Measurements from ENCODE around the gene IFI44.
A peak's percentile ranks its signal among the peaks of the same experiment; 100 is the strongest.

The IFI44 gene

DNA sequence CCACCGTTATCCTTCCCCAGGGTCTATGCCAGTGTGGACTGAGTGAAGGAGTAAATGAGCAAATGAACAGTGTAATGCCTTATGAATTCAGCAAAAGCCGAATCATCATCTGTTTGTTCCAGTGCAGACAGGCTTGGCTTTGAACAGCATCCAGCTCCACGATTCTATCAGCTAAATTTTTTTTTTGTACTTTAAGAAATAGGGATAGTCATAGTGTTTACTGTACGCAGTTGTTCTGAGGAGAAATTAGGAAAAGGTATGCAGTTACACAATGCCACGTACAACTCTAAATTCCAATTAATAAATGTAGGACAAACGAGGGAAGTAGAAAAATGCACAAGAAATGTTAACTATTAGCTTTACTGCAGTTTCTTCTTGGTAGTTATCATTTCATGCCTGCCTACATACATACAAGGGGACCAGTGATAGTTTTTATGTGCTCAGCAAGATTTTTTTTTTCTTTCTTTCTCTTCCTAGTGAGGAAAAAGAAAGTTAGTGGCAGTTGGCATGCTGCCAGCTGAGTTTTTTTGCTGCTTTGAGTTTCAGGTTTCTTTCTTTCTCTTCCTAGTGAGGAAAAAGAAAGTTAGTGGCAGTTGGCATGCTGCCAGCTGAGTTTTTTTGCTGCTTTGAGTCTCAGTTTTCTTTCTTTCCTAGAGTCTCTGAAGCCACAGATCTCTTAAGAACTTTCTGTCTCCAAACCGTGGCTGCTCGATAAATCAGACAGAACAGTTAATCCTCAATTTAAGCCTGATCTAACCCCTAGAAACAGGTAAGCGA lies 29.6 kb upstream of the IFI44 start, which contains the start of gene IFI44L:
TSS of gene IFI44L (plus strand) at position 646 of the 777 bp plus-strand sequence. CDS start 7,468 bp downstream, outside the sequence.
- Histone ChIP-seq H3K79me2 (ENCODE audit: control insufficient read depth, insufficient read depth, low read length, unreplicated experiment) (peaks cover 46% of the 10 kb centered on the region), H3K36me3 (ENCODE audit: insufficient read depth, low read length) (peaks cover 33% of the 10 kb centered on the region), H2AFZ (ENCODE audit: low read length, unreplicated experiment) (peak within 1 kb of the TSS; percentile 49), H3K4me3 (ENCODE audit: low read depth, low read length) (peak within 1 kb of the TSS; percentile 87), H3K4me1 (ENCODE audit: control insufficient read depth, insufficient read depth, low read length, unreplicated experiment) (peaks cover 48% of the 10 kb centered on the region), H3K27me3 (ENCODE audit: insufficient read depth, low read length) (no peaks in the 10 kb centered on the region), H3K27ac (ENCODE audit: low read depth, low read length) (peak within 1 kb of the TSS; percentile 97)

DNA sequence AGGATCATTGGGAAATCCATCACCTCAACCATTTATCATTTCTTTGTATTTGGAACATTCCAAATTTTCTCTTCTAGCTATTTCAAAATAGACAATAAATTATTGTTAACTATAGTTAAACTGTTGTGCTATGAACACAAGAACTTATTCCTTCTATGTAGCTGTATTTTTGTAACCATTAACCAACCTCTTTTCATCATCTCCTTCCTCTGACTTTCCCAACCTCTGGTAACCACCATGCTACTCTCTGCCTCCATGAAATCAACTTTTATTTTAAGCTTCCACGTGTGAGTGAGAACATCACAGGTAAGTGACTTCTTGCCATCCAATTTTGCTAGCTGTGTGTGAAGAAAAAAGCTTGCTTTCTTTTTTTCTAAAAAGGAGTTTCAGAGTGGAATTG lies 29.0 kb upstream of the IFI44 start:
- Histone ChIP-seq H3K27ac (ENCODE audit: low read depth, low read length) (peak overlapping the region; percentile 97), H3K36me3 (ENCODE audit: insufficient read depth, low read length) (peaks cover 37% of the 10 kb centered on the region), H2AFZ (ENCODE audit: low read length, unreplicated experiment) (peak overlapping the region; percentile 8), H3K4me1 (ENCODE audit: control insufficient read depth, insufficient read depth, low read length, unreplicated experiment) (peaks cover 48% of the 10 kb centered on the region), H3K79me2 (ENCODE audit: control insufficient read depth, insufficient read depth, low read length, unreplicated experiment) (peaks cover 52% of the 10 kb centered on the region), H3K4me3 (ENCODE audit: low read depth, low read length) (peak overlapping the region; percentile 87), H3K27me3 (ENCODE audit: insufficient read depth, low read length) (no peaks in the 10 kb centered on the region)

- Histone ChIP-seq H3K79me2 (ENCODE audit: control insufficient read depth, insufficient read depth, low read length, unreplicated experiment) (peaks cover 70% of the 10 kb centered on the region), H2AFZ (ENCODE audit: low read length, unreplicated experiment) (no peak overlapping the region), H3K27me3 (ENCODE audit: insufficient read depth, low read length) (no peaks in the 10 kb centered on the region), H3K27ac (ENCODE audit: low read depth, low read length) (peak overlapping the region; percentile 97), H3K4me1 (ENCODE audit: control insufficient read depth, insufficient read depth, low read length, unreplicated experiment) (peaks cover 41% of the 10 kb centered on the region), H3K36me3 (ENCODE audit: insufficient read depth, low read length) (peaks cover 37% of the 10 kb centered on the region), H3K4me3 (ENCODE audit: low read depth, low read length) (peak overlapping the region; percentile 87)
Measured at GRCh38 chr1:78622548-78622947, 27.1 kb upstream of the IFI44 start.

DNA sequence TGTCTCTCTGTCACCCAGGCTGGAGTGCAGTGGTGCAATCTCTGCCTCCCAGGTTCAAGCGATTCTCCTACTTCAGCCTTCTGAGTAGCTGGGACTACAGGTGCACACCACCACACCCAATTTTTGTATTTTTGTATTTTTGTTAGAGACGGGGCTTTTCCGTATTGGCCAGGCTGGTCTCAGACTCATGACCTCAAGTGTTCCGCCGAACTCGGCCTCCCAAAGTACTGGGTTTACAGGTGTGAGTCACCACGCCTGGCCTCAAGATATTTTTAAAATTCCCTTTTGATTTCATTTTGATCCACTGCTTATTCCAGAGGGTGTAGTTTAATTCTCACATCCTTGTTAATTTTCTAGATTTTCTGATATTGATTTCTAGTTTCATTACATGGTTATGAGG lies 25.6 kb upstream of the IFI44 start:
- Histone ChIP-seq H3K79me2 (ENCODE audit: control insufficient read depth, insufficient read depth, low read length, unreplicated experiment) (peaks cover 85% of the 10 kb centered on the region), H3K4me1 (ENCODE audit: control insufficient read depth, insufficient read depth, low read length, unreplicated experiment) (peaks cover 40% of the 10 kb centered on the region), H3K4me3 (ENCODE audit: low read depth, low read length) (peak overlapping the region; percentile 87), H3K36me3 (ENCODE audit: insufficient read depth, low read length) (peaks cover 51% of the 10 kb centered on the region), H3K27ac (ENCODE audit: low read depth, low read length) (no peak overlapping the region; the same call in 1 of the 2 replicates), H3K27me3 (ENCODE audit: insufficient read depth, low read length) (no peaks in the 10 kb centered on the region), H2AFZ (ENCODE audit: low read length, unreplicated experiment) (no peak overlapping the region)

GRCh38 chr1:78627321-78627720 lies 22.3 kb upstream of the IFI44 start:
- peaks cover 72% of the 10 kb centered on the region for H3K36me3 ChIP-seq (ENCODE audit: insufficient read depth, low read length)
- no peak overlapping the region for H2AFZ ChIP-seq (ENCODE audit: low read length, unreplicated experiment)
- H3K79me2 ChIP-seq (ENCODE audit: control insufficient read depth, insufficient read depth, low read length, unreplicated experiment) = peaks cover 98% of the 10 kb centered on the region
- no peaks in the 10 kb centered on the region for H3K27me3 ChIP-seq (ENCODE audit: insufficient read depth, low read length)
- peak overlapping the region; percentile 87 for H3K4me3 ChIP-seq (ENCODE audit: low read depth, low read length)
- peaks cover 40% of the 10 kb centered on the region for H3K4me1 ChIP-seq (ENCODE audit: control insufficient read depth, insufficient read depth, low read length, unreplicated experiment)
- H3K27ac ChIP-seq (ENCODE audit: low read depth, low read length) = no peak overlapping the region

- Histone ChIP-seq H3K79me2 (ENCODE audit: control insufficient read depth, insufficient read depth, low read length, unreplicated experiment) (peaks cover 89% of the 10 kb centered on the region), H3K27ac (ENCODE audit: low read depth, low read length) (no peak overlapping the region), H3K27me3 (ENCODE audit: insufficient read depth, low read length) (no peaks in the 10 kb centered on the region), H2AFZ (ENCODE audit: low read length, unreplicated experiment) (no peak overlapping the region), H3K4me3 (ENCODE audit: low read depth, low read length) (no peak overlapping the region), H3K4me1 (ENCODE audit: control insufficient read depth, insufficient read depth, low read length, unreplicated experiment) (peaks cover 29% of the 10 kb centered on the region), H3K36me3 (ENCODE audit: insufficient read depth, low read length) (peaks cover 70% of the 10 kb centered on the region)
Measured at GRCh38 chr1:78630600-78630999, 19.0 kb upstream of the IFI44 start.

DNA sequence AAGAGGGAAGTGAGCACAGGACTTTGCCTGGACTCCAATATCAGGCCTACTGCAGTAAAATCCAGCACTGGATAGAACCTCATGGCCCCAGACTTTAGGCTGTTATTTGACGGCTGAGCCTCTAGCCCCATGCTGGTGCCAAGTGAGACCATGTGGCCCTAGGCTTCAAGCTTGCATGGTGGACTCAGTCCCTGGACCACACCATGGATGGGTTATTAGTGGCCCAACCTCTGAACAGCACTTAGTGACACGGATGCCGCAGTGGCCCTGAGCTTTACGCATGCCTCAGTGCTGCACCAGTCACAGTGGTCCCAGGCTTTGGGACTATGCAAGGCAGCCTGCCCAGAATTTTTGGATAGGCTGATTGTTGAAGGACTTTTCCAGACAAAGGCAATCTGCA lies 16.4 kb upstream of the IFI44 start:
- H3K79me2 ChIP-seq (ENCODE audit: control insufficient read depth, insufficient read depth, low read length, unreplicated experiment) = peaks cover 87% of the 10 kb centered on the region
- H2AFZ ChIP-seq (ENCODE audit: low read length, unreplicated experiment) = no peak overlapping the region
- peaks cover 16% of the 10 kb centered on the region for H3K4me1 ChIP-seq (ENCODE audit: control insufficient read depth, insufficient read depth, low read length, unreplicated experiment)
- H3K27me3 ChIP-seq (ENCODE audit: insufficient read depth, low read length) = no peaks in the 10 kb centered on the region
- H3K36me3 ChIP-seq (ENCODE audit: insufficient read depth, low read length) = peaks cover 88% of the 10 kb centered on the region
- no peak overlapping the region for H3K27ac ChIP-seq (ENCODE audit: low read depth, low read length)
- no peak overlapping the region for H3K4me3 ChIP-seq (ENCODE audit: low read depth, low read length)

- Histone ChIP-seq H3K27me3 (ENCODE audit: insufficient read depth, low read length) (no peaks in the 10 kb centered on the region), H3K79me2 (ENCODE audit: control insufficient read depth, insufficient read depth, low read length, unreplicated experiment) (peaks cover 34% of the 10 kb centered on the region), H3K4me3 (ENCODE audit: low read depth, low read length) (no peak overlapping the region), H2AFZ (ENCODE audit: low read length, unreplicated experiment) (no peak overlapping the region), H3K4me1 (ENCODE audit: control insufficient read depth, insufficient read depth, low read length, unreplicated experiment) (no peaks in the 10 kb centered on the region), H3K27ac (ENCODE audit: low read depth, low read length) (no peak overlapping the region), H3K36me3 (ENCODE audit: insufficient read depth, low read length) (peaks cover 96% of the 10 kb centered on the region)
Measured at GRCh38 chr1:78640462-78640861, 9.2 kb upstream of the IFI44 start.

DNA sequence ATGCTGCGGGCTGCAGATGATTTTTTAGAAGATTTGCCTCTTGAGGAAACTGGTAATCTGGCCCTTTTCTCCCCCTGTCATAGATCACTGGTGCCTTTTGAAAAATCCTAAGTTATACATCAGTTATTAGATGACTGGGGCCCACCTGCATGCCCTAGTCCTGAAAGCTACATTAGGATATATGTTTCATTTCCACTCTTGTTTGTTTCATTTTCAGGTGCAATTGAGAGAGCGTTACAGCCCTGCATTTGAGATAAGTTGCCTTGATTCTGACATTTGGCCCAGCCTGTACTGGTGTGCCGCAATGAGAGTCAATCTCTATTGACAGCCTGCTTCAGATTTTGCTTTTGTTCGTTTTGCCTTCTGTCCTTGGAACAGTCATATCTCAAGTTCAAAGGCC lies 8.1 kb upstream of the IFI44 start:
- Histone ChIP-seq H3K4me1 (ENCODE audit: control insufficient read depth, insufficient read depth, low read length, unreplicated experiment) (no peaks in the 10 kb centered on the region), H3K27ac (ENCODE audit: low read depth, low read length) (no peak overlapping the region), H3K4me3 (ENCODE audit: low read depth, low read length) (no peak overlapping the region), H3K79me2 (ENCODE audit: control insufficient read depth, insufficient read depth, low read length, unreplicated experiment) (peaks cover 25% of the 10 kb centered on the region), H3K36me3 (ENCODE audit: insufficient read depth, low read length) (peaks cover 98% of the 10 kb centered on the region), H3K27me3 (ENCODE audit: insufficient read depth, low read length) (no peaks in the 10 kb centered on the region), H2AFZ (ENCODE audit: low read length, unreplicated experiment) (no peak overlapping the region)

GRCh38 chr1:78645723-78646122 lies 3.9 kb upstream of the IFI44 start:
- Histone ChIP-seq H2AFZ (ENCODE audit: low read length, unreplicated experiment) (no peak overlapping the region), H3K4me3 (ENCODE audit: low read depth, low read length) (no peak overlapping the region), H3K36me3 (ENCODE audit: insufficient read depth, low read length) (peaks cover 81% of the 10 kb centered on the region), H3K27ac (ENCODE audit: low read depth, low read length) (no peak overlapping the region), H3K79me2 (ENCODE audit: control insufficient read depth, insufficient read depth, low read length, unreplicated experiment) (peaks cover 10% of the 10 kb centered on the region), H3K27me3 (ENCODE audit: insufficient read depth, low read length) (no peaks in the 10 kb centered on the region), H3K4me1 (ENCODE audit: control insufficient read depth, insufficient read depth, low read length, unreplicated experiment) (peaks cover 12% of the 10 kb centered on the region)

GRCh38 chr1:78647238-78647637 lies 2.4 kb upstream of the IFI44 start:
- Histone ChIP-seq H3K27me3 (ENCODE audit: insufficient read depth, low read length) (no peaks in the 10 kb centered on the region), H3K36me3 (ENCODE audit: insufficient read depth, low read length) (peaks cover 81% of the 10 kb centered on the region), H3K79me2 (ENCODE audit: control insufficient read depth, insufficient read depth, low read length, unreplicated experiment) (peaks cover 26% of the 10 kb centered on the region), H3K4me1 (ENCODE audit: control insufficient read depth, insufficient read depth, low read length, unreplicated experiment) (peaks cover 17% of the 10 kb centered on the region), H3K27ac (ENCODE audit: low read depth, low read length) (0 out of 2 replicates have a peak overlapping the region, but pooled peaks have one; percentile 86), H3K4me3 (ENCODE audit: low read depth, low read length) (no peak overlapping the region), H2AFZ (ENCODE audit: low read length, unreplicated experiment) (no peak overlapping the region)
